Pancreas (tissue), 10 donors: ENCODE data around the gene TBX2. TPM values are rescaled to one million over a fixed set of nuclear protein-coding genes. Genes with fewer than 3 reads are reported as not detected.

ENCODE experiments used
- ATAC-seq, 4 donors: fragments of 200-7000 bp; cut with Tn5 transposase; one replicate each; pipeline versions ENCODE4 v1.8.0 to v1.9.1; 2020; ENCODE audit warnings: mild to moderate bottlenecking in 4 of 4, moderate library complexity in 4 of 4
- DNase-seq, 6 donors: peaks; one replicate each; pipeline ENCODE4 v3.0.0-alpha.2; 2020
- FAIRE-seq: peaks from 2 replicates; lab custom pipeline; 2012; peaks lifted over from hg19 to GRCh38; lab: Jason Lieb, UNC
- H3K27ac ChIP-seq, 4 donors: fragments of 200-600 bp; sonication (generic); 1 replicate in 3 of 4; 2 replicates in 1 of 4; pipeline versions ENCODE4 v1.5.0 to v1.8.0; 2020
- H3K27me3 ChIP-seq, 4 donors: fragments of 200-600 bp; one replicate each; pipeline ENCODE4 v1.8.0; 2021
- H3K36me3 ChIP-seq, 3 donors: fragments of 200-600 bp; sonication (generic) in 1 of 3; one replicate each; pipeline versions ENCODE4 v1.5.0 to v1.8.0; 2020 to 2021
- H3K4me1 ChIP-seq, 3 donors: fragments of 200-600 bp; one replicate each; pipeline ENCODE4 v1.8.0; 2021
- H3K4me3 ChIP-seq, 4 donors: fragments of 200-600 bp; sonication (generic) in 2 of 4; one replicate each; pipeline versions ENCODE4 v1.5.0 to v1.8.0; 2020 to 2021
- H3K9me3 ChIP-seq, 4 donors: fragments of 200-600 bp; one replicate each; pipeline ENCODE4 v1.8.0; 2021
- WGBS, 2 donors: extraction: QIAGEN DNeasy Blood & Tissue Kit; methylation state at CpG; one replicate each; pipeline ENCODE4 v1.1.7; 2013; 5-methylcytosine and 5-hydroxymethylcytosine counted together
- intact Hi-C, 3 donors: fragments of 100-400 bp; cut with DNase I; formaldehyde crosslinking; loops; one replicate each; pipeline versions ENCODE4 v1.11.1 to v1.14.2; 2022
- polyA plus RNA-seq, 2 donors: library from polyadenylated mRNA; stranded (reverse); fragments of 200-250 nt; gene quantifications; one replicate each; pipeline ENCODE4 v1.2.3, GENCODE V29; 2013
- total RNA-seq, 6 donors: library from RNA; stranded (reverse); fragmentation: NEBNext Ultra II Directional in 4 of 6; extraction: Animal tissue kit (Norgen Biotek cat#: 25700) in 4 of 6; gene quantifications; one replicate each; pipeline versions ENCODE4 v1.2.1 to v1.2.4, GENCODE V29; 2021 to 2023
- TF ChIP-seq, protein P1 (sequence below), 4 donors: fragments of 200-600 bp; sonication (generic) in 3 of 4; IDR thresholded peaks; one replicate each; pipeline versions ENCODE4 v1.5.0 to v1.8.0; 2021; ENCODE audit warnings: antibody characterized with exemption in 4 of 4
- donor health status: healthy with polysubstance abuse.
- donor health status: DM: no; HTN: no; CAD: no; lungs with moderate emphysema.
- donor health status: DM: no; HTN: no; CAD: no.
- donor health status: control.
- donor health status: control.
- donor health status: Bipolar disorder and iron deficiency.
- donor health status: DM: yes; HTN: yes; CAD: no.
- donor health status: DM: no; HTN: no; CAD: no.
- donor health status: DM: no; HTN: no; CAD: no.
- donor health status: DM: yes; HTN: yes; CAD: no.

TBX2 gene
- total and polyA plus RNA-seq, 8 donors: 1.2 to 12.1 (median 2.7) TPM

DNA sequence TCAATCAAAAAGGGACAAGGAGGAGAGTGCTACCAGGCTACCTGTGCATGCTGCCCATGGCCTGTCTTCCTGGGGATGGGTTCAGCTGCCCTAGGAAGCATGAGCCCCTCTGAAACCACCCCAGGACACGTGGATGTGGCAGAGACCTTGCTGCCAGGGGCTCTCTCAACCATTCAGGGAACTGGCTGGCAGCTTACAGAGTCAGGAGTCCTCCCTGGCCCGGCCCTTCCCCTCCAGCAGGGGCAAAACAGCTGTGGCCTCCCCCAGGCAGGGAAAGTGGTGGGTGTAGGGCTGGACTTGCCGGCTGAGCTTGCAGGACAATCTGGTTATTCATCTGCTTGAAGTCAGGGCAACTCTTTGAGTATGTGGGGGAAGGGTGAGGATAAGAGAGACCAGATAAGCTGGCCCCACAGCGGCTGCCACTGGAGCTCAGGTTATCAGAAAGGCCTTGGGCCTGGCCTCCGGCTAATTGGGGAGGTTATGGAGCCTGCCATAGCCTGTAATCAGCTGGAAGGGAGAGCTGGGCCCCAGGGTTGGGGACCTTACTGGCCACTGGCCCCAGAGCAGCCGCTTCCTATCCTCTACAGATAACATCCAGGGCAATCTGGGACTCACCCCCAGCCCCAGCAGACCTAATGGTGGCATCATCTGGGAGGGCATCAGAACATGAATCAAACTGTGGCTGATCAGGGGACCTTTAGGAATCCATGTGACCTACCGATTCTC, 5.6 kb upstream of the TBX2 start:
- TF ChIP-seq, protein P1, sequence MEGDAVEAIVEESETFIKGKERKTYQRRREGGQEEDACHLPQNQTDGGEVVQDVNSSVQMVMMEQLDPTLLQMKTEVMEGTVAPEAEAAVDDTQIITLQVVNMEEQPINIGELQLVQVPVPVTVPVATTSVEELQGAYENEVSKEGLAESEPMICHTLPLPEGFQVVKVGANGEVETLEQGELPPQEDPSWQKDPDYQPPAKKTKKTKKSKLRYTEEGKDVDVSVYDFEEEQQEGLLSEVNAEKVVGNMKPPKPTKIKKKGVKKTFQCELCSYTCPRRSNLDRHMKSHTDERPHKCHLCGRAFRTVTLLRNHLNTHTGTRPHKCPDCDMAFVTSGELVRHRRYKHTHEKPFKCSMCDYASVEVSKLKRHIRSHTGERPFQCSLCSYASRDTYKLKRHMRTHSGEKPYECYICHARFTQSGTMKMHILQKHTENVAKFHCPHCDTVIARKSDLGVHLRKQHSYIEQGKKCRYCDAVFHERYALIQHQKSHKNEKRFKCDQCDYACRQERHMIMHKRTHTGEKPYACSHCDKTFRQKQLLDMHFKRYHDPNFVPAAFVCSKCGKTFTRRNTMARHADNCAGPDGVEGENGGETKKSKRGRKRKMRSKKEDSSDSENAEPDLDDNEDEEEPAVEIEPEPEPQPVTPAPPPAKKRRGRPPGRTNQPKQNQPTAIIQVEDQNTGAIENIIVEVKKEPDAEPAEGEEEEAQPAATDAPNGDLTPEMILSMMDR (IDR thresholded peaks at IDR 0.05): no peak
- FAIRE-seq: no peak
- Histone ChIP-seq H3K4me1 (peaks cover 0 to 13% (median 9%) of the 10 kb centered on the region in 3 donors), H3K4me3 (no peak overlapping the region), H3K36me3 (no peaks in the 10 kb centered on the region), H3K27ac (no peak overlapping the region), H3K27me3 (peaks cover 0 to 14% (median 3%) of the 10 kb centered on the region in 4 donors), H3K9me3 (no peaks in the 10 kb centered on the region)
- 74 to 80% methylated on average over 7 of the region's 7 CpGs for WGBS, 2 donors
- ATAC-seq: no peak
- peak in 1 of 6 donors; percentile 35 for DNase-seq
- intact Hi-C loops: loop anchor here in 2 of 3 donors (5.0 to 10.0 kb wide), 2 partner anchors 387 to 389 kb away; no protein-coding TSS in a partner anchor

DNA sequence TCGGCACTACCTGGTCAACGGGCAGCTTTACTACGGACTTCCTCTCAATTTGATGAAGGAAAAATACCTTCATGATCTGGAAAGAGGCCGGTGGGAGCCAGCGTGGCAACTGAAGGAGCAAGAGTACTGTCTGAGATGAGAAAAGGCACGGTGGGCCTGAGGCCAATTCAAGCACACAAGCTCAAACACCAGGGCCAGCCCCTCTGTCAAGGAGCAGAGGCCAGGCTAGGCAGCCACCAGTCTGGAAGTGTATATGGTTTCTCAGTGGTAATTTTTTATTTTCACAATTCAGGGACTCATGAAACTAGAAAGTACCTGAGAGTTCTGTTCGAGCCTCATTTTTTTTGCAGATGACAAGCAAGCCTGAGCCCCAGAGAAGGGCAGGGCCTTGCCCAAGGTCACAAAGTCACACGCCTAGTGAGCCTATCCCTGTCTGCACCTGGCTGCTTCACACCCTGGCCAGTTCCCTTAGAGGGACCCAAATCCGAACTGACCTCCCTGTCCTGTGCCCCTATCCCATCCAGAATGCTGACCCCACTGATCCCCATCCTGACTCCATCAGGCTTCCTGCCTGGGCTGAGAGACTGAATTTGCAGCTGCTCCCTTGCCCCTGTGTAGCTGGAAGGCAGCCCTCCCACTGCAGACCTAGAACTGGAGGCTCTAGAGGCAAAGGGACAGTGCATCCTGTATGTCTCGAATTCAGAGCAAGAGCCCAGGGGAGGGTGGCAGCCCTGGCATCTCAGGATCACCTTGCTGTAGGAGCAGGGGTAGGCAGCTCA, 4.8 kb upstream of the TBX2 start:
- TF ChIP-seq, protein P1 (IDR thresholded peaks at IDR 0.05): no peak
- ATAC-seq (no peak), FAIRE-seq (no peak), DNase-seq (no peak)
- intact Hi-C loops: loop anchor here in 2 of 3 donors (5.0 to 10.0 kb wide), 2 partner anchors 388 to 390 kb away; no protein-coding TSS in a partner anchor
- H3K4me3 ChIP-seq: no peak overlapping the region
- peaks cover 0 to 19% (median 7%) of the 10 kb centered on the region in 3 donors for H3K4me1 ChIP-seq
- H3K27me3 ChIP-seq: peaks cover 0 to 14% (median 3%) of the 10 kb centered on the region in 4 donors
- WGBS, 2 donors: 78 to 80% methylated on average over 10 of the region's 10 CpGs
- H3K36me3 ChIP-seq: no peaks in the 10 kb centered on the region
- no peak overlapping the region for H3K27ac ChIP-seq
- H3K9me3 ChIP-seq: no peaks in the 10 kb centered on the region

DNA sequence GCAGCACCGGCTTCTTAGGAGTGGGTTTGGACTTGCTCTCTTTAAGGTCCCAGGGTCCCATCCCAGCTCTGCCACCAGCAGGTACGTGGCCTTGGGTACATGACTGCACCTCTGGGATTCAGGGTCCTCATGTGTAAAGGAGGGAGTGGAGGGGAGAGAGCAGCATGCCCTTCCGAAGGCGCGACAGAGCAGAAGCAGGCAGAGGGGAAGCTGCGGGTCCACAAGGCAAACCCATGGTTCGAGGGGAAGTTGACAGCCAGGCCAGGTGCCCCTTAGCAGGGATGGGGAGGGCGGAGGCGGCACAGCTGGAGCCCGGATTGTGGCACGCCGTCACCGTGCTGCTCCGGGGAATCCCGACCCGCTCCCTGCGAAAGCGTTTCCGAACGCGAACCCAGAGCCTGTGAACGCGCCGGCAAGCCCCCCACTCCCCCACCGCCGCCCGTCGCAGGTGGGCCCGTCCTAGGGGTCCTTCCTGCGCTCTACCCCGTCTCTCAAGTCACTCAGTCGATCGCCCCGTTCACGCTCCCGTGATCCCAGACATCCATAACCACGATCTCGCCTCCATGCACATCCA, 4.1 kb upstream of the TBX2 start:
- FAIRE-seq (no peak), ATAC-seq (no peak), DNase-seq (peak in 1 of 6 donors; percentile 46)
- H3K36me3 ChIP-seq: no peaks in the 10 kb centered on the region
- H3K27ac ChIP-seq: no peak overlapping the region
- no peak overlapping the region for H3K4me3 ChIP-seq
- peaks cover 0 to 15% (median 3%) of the 10 kb centered on the region in 4 donors for H3K27me3 ChIP-seq
- intact Hi-C loops: loop anchor here in 1 of 3 donors (10.0 kb wide), 1 partner anchor 391 kb away; no protein-coding TSS in a partner anchor
- H3K9me3 ChIP-seq: no peaks in the 10 kb centered on the region
- TF ChIP-seq, protein P1 (IDR thresholded peaks at IDR 0.05): no peak
- WGBS, 2 donors: 42 to 43% methylated on average over 27 to 38 of the region's 38 CpGs
- peaks cover 0 to 21% (median 7%) of the 10 kb centered on the region in 3 donors for H3K4me1 ChIP-seq

DNA sequence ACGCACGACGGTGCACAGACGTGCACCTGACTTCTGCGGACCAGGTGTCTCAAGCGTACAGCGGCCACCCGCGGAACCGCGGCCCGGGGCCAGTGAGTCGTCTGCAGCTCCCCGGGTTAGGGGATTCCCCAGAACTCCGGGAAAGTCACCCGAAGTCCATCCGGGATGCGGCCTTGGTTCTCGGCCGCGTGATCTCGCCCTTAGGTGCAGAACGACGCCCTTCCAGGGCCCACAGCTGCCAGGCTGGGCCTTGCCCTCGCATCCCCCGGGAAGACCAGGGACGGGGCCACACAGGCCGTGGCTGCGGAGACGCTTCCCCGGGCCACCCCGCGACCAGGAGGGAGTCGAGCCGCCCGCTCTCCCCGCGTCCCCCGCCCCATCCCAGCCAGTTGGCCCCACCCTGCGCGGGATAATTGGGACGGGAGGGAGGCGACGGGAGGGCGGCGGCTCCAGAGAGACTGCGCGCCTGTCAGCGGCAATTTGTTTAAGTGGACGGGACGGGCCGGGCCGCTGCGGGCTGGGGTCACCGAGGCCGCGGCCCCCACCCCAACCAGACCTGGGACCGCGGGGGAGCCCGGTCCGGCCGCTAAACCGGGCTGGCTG, 3.6 kb upstream of the TBX2 start:
- intact Hi-C loops: loop anchor here in 1 of 3 donors (10.0 kb wide), 1 partner anchor 391 kb away; no protein-coding TSS in a partner anchor
- 8 to 10% methylated on average over 52 to 63 of the region's 63 CpGs for WGBS, 2 donors
- Histone ChIP-seq H3K4me3 (peak overlapping the region in 2 of 4 donors; percentile 16 to 39), H3K4me1 (peaks cover 0 to 25% (median 10%) of the 10 kb centered on the region in 3 donors), H3K27ac (no peak overlapping the region), H3K36me3 (no peaks in the 10 kb centered on the region), H3K9me3 (no peaks in the 10 kb centered on the region), H3K27me3 (peaks cover 0 to 21% (median 3%) of the 10 kb centered on the region in 4 donors)
- FAIRE-seq (no peak), DNase-seq (peak in 1 of 6 donors; percentile 56), ATAC-seq (no peak)
- TF ChIP-seq, protein P1 (IDR thresholded peaks at IDR 0.05): no peak
